GM12878 (cell line): Measurements from ENCODE around the gene PTPRD. TPM values are rescaled to one million over a fixed set of nuclear protein-coding genes. Genes with fewer than 3 reads are reported as not detected.

Experiments
- ATAC-seq: fragments of 200-7000 bp; cut with Tn5 transposase; 3 replicates; pipeline ENCODE4 v1.9.1; 2020; ENCODE audit warnings: mild to moderate bottlenecking, moderate library complexity
- BruUV-seq: library from RNA; stranded (reverse); fragments of 400-500 nt; replicated peaks from 2 replicates; lab custom pipeline; 2021; lab: Mats Ljungman, UMichigan
- CTCF ChIA-PET: fragments of 300-600 bp; sonication (Branson Sonifier 250); formaldehyde crosslinking; extraction: SDS; loops from one replicate; lab custom pipeline; 2021; ENCODE audit warnings: inconsistent platforms; lab: Yijun Ruan, JAX
- POLR2A ChIA-PET: fragments of 350-600 bp; formaldehyde crosslinking; extraction: SDS; loops from one replicate; lab custom pipeline; 2021; ENCODE audit warnings: inconsistent platforms; lab: Charles Lee
- RAD21 ChIA-PET: fragments of 300-600 bp; sonication (Branson Sonifier 250); formaldehyde crosslinking; loops from one replicate; lab custom pipeline; 2023; ENCODE audit warnings: antibody characterized with exemption; ENCODE audit not compliant: unreplicated experiment; lab: Charles Lee
- SMC1A ChIA-PET: fragments of 300-600 bp; sonication (Branson Sonifier 250); formaldehyde crosslinking; loops from one replicate; lab custom pipeline; 2023; ENCODE audit not compliant: unreplicated experiment, uncharacterized antibody; lab: Charles Lee
- DNase-seq: peaks from one replicate; pipeline ENCODE4 v3.0.0-alpha.2; 2011; ENCODE audit warnings: low read depth, low spot score
- FAIRE-seq: peaks from 3 replicates; lab custom pipeline; 2011; peaks lifted over from hg19 to GRCh38; lab: Jason Lieb, UNC
- H2AFZ ChIP-seq: 2 replicates; pipeline ENCODE4 v1.6.0; 2011; ENCODE audit warnings: low read depth, low read length, control low read depth; ENCODE audit not compliant: control insufficient read depth
- H3K27ac ChIP-seq: 2 replicates; pipeline ENCODE4 v1.5.1; 2011; ENCODE audit warnings: control low read depth; ENCODE audit not compliant: control insufficient read depth, insufficient read depth
- H3K27me3 ChIP-seq, 2 experiments: replicated peaks in 1 of 2; 2 replicates each; pipeline versions ENCODE4 v1.6.0 to v1.6.1; 2011; ENCODE audit warnings: low read length in 1 of 2; ENCODE audit not compliant: control insufficient read depth in 2 of 2, insufficient read depth in 2 of 2
- H3K36me3 ChIP-seq, 2 experiments: 2 replicates each; pipeline ENCODE4 v1.5.1; 2011; ENCODE audit warnings: low read length in 1 of 2; ENCODE audit not compliant: control insufficient read depth in 2 of 2, insufficient read depth in 2 of 2
- H3K4me1 ChIP-seq: 2 replicates; pipeline ENCODE4 v1.6.1; 2011; ENCODE audit warnings: mild to moderate bottlenecking, low read length, moderate library complexity, mixed read lengths; ENCODE audit not compliant: control insufficient read depth, insufficient read depth
- H3K4me2 ChIP-seq: 2 replicates; pipeline ENCODE4 v1.6.0; 2011; ENCODE audit warnings: control low read depth; ENCODE audit not compliant: control insufficient read depth, insufficient read depth
- H3K4me3 ChIP-seq: fragments of 200-600 bp; sonication (generic); 2 replicates; pipeline ENCODE4 v1.5.1; 2016
- H3K79me2 ChIP-seq: 2 replicates; pipeline ENCODE4 v1.6.0; 2011; ENCODE audit warnings: low read length; ENCODE audit not compliant: control insufficient read depth, insufficient read depth
- H3K9ac ChIP-seq: 2 replicates; pipeline ENCODE4 v1.8.0; 2011; ENCODE audit warnings: low read length, control low read depth, mixed read lengths; ENCODE audit not compliant: control insufficient read depth, insufficient read depth
- H3K9me3 ChIP-seq: replicated peaks from 3 replicates; pipeline ENCODE4 v1.5.1; 2011; ENCODE audit warnings: mild to moderate bottlenecking, low read length; ENCODE audit not compliant: control insufficient read depth, insufficient read depth
- H4K20me1 ChIP-seq: 2 replicates; pipeline ENCODE4 v1.6.0; 2011; ENCODE audit not compliant: control insufficient read depth, insufficient read depth
- ASH2L ChIP-seq: fragments of 300-600, 200-600 bp; sonication (generic); IDR thresholded peaks from 2 replicates; pipeline ENCODE4 v1.6.1; 2017; ENCODE audit warnings: low read depth, mild to moderate bottlenecking, borderline replicate concordance
- BACH1 ChIP-seq: fragments of 450-650 bp; IDR thresholded peaks from 2 replicates; pipeline ENCODE4 v1.6.1; 2017; ENCODE audit warnings: mild to moderate bottlenecking, borderline replicate concordance
- CHD4 ChIP-seq: fragments of 200-600 bp; sonication (generic); IDR thresholded peaks from 2 replicates; pipeline ENCODE4 v1.6.1; 2016; ENCODE audit warnings: mild to moderate bottlenecking
- IRF4 ChIP-seq: IDR thresholded peaks from 2 replicates; pipeline ENCODE4 v1.6.1; 2011; ENCODE audit warnings: low read depth, low read length
- MLLT1 ChIP-seq: fragments of 450-650 bp; IDR thresholded peaks from 2 replicates; pipeline ENCODE4 v1.6.1; 2016; ENCODE audit warnings: mild to moderate bottlenecking
- POLR2AphosphoS2 ChIP-seq: IDR thresholded peaks from 2 replicates; pipeline ENCODE4 v1.6.1; 2011; ENCODE audit warnings: low read depth, mild to moderate bottlenecking, low read length, improper control_type of control experiment, moderate library complexity
- SIN3A ChIP-seq: IDR thresholded peaks from 2 replicates; pipeline ENCODE4 v1.6.1; 2012; ENCODE audit warnings: low read depth, low read length, improper control_type of control experiment
- SMAD5 ChIP-seq: IDR thresholded peaks from 2 replicates; pipeline ENCODE4 v1.6.1; 2016; ENCODE audit warnings: antibody characterized with exemption, low read depth
- SREBF1 ChIP-seq: IDR thresholded peaks from 2 replicates; pipeline ENCODE4 v1.6.1; 2012; ENCODE audit warnings: mild to moderate bottlenecking, low read length
- ZNF592 ChIP-seq: fragments of 450-650 bp; IDR thresholded peaks from 2 replicates; pipeline ENCODE4 v1.6.1; 2017; ENCODE audit warnings: mild to moderate bottlenecking, moderate library complexity
- WGBS: methylation state at CpG from one replicate; pipeline ENCODE4 v1.1.6; 2016; ENCODE audit warnings: low lambda C conversion rate; ENCODE audit not compliant: insufficient replicate concordance, insufficient coverage; ENCODE audit errors: missing lambda C conversion rate; 5-methylcytosine and 5-hydroxymethylcytosine counted together
- in situ Hi-C: fragments of 300-500 bp; cut with MboI; formaldehyde crosslinking; loops from 9 replicates; pipeline ENCODE4 v1.14.3; 2018; ENCODE audit warnings: mixed read lengths
- intact Hi-C: fragments of 100-400 bp; cut with micrococcal nuclease; formaldehyde crosslinking; loops from one replicate; pipeline ENCODE4 v1.14.2; 2022; ENCODE audit not compliant: unreplicated experiment
- polyA plus RNA-seq, 11 experiments: library from polyadenylated mRNA; depleted of rRNA in 4 of 11; unstranded in 6 of 11; stranded (reverse) in 5 of 11; fragments of >200 nt; fragmentation: Nextera tagmentation in 4 of 11; fragmentation: Illumina TruSeq in 1 of 11; extraction: Ambion mirVana in 4 of 11; extraction: Trizol in 1 of 11; gene quantifications; 1 replicate in 1 of 11; 2 replicates in 10 of 11; pipeline versions ENCODE4 v1.2.1 to v1.2.3, GENCODE V29; 2011 to 2016; ENCODE audit warnings: inconsistent platforms in 2 of 11, missing spikeins in 2 of 11, low read depth in 1 of 11
- total RNA-seq, 4 experiments: library from RNA; depleted of rRNA in 3 of 4; stranded (reverse); fragments of >200 nt in 3 of 4; fragmentation: Illumina TruSeq in 1 of 4; extraction: Trizol in 1 of 4; gene quantifications; 2 replicates each; pipeline versions ENCODE4 v1.2.1 to v1.2.3, GENCODE V29; 2013 to 2021

Gene PTPRD
- total and polyA plus RNA-seq, 10 of the 15 experiments (the other 5 are each of a cell fraction or from before 2014, with no cell fraction given) = under 0.01 to 0.05 (median 0.01) TPM; not detected in 7

GRCh38 chr9:10661376-10661775 is 48.6 kb upstream of the PTPRD start:
- no peak overlapping the region for H2AFZ ChIP-seq
- H3K27ac ChIP-seq = no peak overlapping the region
- DNase-seq = no peak
- 43% methylated on average over 1 of the region's 1 CpG for WGBS
- H3K9me3 ChIP-seq = no peaks in the 10 kb centered on the region
- ChIA-PET SMC1A (no interaction called here), CTCF (no interaction called here), RAD21 (no interaction called here), POLR2A (no interaction called here)
- H3K36me3 ChIP-seq = no peaks in the 10 kb centered on the region
- H3K9ac ChIP-seq = no peak overlapping the region
- intact Hi-C loops (no loop called here), in situ Hi-C loops (no loop called here)
- no peak overlapping the region for H3K4me2 ChIP-seq
- no peaks in the 10 kb centered on the region for H3K27me3 ChIP-seq
- no peak for FAIRE-seq
- no peak for ATAC-seq
- BruUV-seq = no TSS peak
- H3K79me2 ChIP-seq = no peaks in the 10 kb centered on the region
- H3K4me3 ChIP-seq = no peak overlapping the region
- TF ChIP-seq ASH2L (no peak), BACH1 (no peak), MLLT1 (no peak), SIN3A (no peak), SREBF1 (no peak), POLR2AphosphoS2 (no peak), CHD4 (no peak), IRF4 (no peak), ZNF592 (no peak), SMAD5 (no peak)
- no peaks in the 10 kb centered on the region for H3K4me1 ChIP-seq
- no peaks in the 10 kb centered on the region for H4K20me1 ChIP-seq
